Stimulated activated CD8-positive, alpha-beta memory T cell treated with anti-CD3 and anti-CD28 coated beads, Interleukin-4, amount 100 ng/mL, for 1 hour (primary cell): Measurements from ENCODE around the gene XG.
"Not testable (repeated sequence)": the region's sequence is repeated elsewhere in the genome, so short reads cannot be mapped to it uniquely, and the experiment has no call there.

Source experiments
- DNase-seq, 2 donors: peaks; one replicate each; pipeline ENCODE4 v3.0.0-alpha.2; 2020; ENCODE audit warnings: low read depth in 2 of 2, low spot score in 1 of 2

The XG gene

DNA sequence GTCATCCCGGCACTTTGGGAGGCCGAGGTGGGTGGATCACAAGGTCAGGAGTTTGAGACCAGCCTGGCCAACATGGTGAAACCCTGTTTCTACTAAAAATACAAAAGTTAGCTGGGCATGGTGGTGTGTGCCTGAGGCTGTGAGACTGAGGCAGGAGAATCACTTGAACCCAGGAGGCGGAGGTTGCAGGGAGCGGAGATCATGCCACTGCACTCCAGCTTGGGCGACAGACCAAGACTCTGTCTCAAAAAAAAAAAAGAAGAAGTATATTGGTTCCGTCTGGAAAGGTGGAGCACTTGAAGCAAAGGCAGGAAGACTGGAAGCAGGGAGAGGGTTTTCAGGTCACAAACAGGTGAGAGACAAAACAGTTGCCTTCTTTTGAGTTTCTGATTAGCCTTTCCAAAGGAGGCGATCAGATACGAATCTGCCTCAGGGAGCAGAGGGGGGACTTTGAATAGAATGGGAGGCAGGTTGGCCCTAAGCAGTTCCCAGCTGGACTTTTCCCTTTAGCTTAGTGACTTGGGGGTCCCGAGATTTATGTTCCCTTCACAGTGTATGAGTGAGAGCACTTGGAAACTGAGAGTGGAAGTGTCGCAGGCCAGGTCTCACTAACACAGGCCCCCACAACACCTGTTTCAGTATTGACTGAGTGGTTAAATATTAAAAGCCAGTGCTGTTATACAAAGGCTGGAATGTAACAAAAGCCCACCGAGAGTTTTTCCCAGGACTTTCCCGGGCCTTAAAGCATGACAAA, 28.8 kb downstream of the XG start:
- not testable (repeated sequence) for DNase-seq

DNA sequence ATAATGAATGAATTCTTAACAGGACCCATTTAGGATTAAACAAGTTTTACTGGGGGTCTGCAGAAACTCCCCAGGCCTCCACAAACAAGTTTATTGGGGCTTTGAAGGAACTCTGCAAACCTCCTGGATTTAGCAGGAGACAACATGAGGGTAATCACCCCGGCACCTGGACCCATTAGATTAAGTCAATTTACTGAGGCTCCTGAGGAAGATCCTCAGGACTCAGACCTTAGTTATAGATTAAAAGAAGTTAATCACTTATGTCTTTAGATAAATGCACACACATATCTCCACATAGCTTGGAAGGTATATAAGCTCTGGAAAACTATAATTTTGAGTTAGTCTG, 29.4 kb downstream of the XG start:
- DNase-seq, result no peak

DNA sequence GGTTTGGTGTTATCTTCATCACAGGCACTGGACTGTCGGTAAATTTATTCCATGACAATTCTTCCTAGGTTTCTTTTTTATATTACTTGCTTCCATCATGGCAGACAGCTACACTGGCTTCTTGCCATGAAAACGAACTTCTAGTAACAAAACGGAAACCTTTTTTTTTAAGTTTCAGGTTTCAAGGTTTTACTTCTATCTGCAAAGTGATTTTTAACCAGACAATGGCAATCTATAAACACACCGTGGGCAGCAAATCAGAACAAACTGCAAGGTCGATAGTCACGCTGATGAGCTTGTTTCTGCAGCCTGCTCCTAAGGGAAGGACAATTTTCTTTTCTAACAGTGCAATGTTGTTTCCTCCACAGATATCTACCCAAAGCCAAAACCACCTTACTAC, 29.9 kb downstream of the XG start:
- no peak for DNase-seq

DNA sequence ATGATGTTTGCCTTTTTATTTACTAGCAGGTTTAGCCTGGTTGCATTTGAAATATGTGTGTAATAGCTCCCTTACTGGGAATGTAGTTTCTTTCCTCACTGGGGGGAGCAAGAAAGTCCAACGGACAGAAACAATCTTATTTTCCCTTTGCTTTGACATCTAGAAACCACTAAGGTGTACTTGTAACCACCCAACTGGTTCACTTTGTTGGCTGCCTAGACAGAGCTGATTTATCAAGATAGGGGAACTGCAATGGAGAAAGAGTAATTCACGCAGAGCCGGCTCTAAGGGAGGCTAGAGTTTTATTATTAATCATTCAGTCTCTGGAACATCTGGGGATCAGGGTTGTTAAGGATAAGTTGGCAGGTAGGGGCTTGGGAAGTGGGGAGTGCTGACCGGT, 30.3 kb downstream of the XG start:
- no peak for DNase-seq

DNA sequence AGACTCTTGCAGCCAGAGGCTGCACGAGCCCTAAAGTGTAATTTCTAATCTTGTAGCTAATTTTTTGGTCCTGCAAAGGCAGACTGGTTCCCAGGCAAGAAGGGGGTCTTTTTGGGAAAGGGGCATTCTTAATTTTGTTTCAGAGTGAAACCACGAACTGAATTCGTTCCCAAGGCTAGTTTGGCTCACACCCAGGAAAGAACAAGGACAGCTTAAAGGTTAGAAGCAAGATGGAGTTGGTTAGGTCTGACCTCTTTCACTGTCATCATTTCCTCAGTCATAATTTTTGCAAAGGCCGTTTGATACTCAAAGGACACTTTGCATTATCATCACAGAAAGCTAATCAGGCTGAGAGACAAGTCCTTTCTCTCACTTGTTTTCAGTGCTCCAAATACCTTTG, 30.9 kb downstream of the XG start:
- no peak for DNase-seq

DNA sequence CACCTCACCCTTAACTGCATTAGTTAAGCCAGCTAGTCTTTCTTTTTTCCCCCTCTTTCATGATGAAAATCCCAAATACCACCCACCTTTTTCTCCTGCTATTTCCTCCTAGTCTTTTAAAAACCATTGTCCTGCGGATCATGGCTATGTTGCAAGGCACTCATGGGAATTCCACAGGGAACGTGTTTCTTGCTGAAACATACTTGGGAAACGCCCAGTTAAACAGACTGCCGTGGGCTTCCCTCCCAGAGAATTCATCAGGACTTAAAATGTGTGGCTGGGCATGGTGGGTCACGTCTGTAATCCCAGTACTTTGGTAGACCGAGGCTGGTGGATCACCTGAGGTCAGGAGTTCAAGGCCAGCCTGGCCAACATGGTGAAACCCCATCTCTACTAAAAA, 32.2 kb downstream of the XG start:
- no peak for DNase-seq

DNA sequence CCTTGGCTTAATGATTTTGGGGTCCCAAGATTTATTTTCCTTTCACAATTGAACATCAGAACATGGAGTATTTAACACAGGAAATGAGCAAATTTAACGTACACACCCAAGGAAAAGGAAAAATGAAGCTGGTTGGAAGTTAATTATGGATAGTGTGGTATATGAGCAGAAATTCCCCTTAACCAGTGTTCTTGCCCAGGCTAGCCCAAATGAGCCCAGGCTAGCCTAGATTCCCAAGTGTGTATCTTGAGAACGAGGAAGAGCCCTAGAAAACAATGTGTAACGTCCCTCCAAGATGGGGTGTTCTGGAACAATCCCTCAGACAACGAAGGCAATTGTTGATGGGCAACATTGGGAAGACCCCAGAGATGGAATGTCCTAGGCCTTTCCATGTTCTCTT, 33.7 kb downstream of the XG start:
- DNase-seq, result no peak

DNA sequence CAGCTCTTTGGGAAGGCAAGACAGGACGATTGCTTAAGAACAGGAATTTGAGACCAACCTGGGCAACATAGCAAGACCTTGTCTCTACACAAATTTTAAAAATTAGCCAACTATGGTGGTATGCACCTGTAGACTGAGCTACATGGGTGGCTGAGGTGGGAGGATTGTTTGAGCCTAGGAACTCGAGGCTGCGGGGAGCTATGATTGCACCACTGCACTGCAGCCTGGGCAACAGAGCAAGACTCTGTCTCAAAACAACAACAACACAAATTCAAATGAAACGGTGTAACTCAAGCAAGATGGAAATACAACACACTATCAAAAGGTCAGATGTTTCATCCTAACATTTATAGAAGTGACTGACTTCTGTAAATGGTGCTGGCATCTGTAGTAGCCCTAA, 37.1 kb downstream of the XG start:
- DNase-seq, result no peak

DNA sequence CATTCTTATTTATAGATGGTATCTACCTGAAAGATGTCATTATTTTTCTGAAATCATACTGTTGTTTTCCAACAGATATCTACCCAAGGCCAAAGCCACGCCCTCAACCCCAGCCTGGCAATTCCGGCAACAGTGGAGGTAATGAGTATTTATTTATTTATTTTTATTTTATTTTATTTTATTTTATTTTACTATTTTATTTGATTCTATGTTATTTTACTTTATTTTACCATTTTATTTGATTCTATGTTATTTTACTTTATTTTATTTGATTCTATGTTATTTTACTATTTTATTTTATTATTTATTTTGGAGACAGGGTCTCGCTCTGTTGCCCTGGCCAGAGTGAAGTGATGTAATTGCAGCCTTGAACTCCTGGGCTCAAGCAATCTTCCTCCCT, 37.7 kb downstream of the XG start:
- no peak for DNase-seq

DNA sequence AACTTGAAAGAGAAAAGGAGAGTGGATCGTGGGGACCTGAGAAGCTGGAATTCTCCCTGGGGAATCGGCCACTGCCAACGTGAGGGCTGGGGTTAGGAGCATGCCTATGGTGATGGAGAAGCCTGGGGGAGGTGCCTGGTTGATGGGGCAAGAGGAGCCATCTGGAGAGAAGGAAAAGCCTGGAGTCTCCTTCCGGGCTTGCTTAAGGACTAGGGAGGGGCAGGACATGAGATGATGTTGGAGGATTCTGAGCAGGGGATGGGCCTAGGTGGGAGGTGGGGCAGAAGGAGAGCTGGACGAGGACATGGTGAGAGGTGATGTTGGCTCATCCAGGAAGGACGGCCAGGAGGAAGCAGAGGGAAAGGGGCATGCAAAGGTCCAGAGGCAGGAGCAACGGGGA, 41.9 kb downstream of the XG start:
- DNase-seq, result no peak

DNA sequence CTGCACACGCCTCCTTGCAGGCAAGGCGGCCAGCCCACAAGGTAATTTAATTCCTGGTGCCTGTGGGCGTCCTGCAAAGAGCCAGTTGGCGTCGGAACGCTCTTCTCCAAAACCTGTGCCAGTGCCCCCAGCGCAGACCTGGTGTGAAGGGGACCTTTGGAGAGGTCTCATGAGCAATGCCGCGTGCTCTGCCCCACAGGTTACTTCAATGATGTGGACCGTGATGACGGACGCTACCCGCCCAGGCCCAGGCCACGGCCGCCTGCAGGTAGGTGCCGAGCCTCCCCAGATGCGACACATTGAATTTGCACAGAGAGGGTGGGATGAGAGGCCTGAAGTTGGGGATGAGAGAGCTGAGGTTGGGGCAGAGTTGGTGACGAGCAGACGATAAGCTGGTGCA, 42.5 kb downstream of the XG start:
- DNase-seq, result no peak

DNA sequence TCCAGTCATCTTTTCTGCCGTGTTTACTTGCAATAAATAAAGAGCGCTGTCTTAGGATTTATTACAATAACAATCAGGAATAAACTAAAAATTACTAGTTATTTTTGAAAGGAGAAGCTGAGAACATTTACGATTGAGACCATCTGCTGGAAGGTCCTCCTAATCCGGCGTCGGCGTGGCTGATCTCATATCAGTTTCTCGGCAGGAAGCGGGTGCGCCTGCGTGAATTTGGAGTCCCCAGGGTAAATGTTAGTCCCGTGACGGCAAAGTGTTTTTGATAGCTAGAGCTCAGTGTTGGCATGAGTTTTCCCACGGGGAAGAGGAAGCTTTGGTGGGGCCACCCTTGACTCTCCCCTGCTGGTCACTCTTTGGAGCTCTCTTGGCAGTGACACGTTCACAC, 45.0 kb downstream of the XG start:
- DNase-seq, result not testable (repeated sequence)

DNA sequence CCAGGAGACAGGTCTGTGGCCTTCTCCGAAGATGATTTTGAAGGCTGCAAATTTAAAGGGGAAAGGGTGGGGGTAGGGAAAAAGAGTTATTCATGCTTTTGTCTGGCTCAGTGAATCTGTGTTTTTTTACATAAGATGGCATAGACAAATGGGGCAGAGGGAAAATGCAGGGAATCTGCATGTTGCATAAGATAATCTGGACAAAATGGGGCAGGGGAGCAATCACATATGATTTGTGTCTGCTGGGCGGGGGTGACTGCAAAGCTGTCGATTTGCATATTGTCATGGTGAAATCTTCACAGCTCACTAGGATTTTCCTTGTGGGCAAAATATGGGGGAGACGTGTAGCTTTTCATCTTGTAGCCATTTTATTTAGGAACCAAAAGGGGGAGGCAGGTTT, 47.5 kb downstream of the XG start:
- no peak for DNase-seq

DNA sequence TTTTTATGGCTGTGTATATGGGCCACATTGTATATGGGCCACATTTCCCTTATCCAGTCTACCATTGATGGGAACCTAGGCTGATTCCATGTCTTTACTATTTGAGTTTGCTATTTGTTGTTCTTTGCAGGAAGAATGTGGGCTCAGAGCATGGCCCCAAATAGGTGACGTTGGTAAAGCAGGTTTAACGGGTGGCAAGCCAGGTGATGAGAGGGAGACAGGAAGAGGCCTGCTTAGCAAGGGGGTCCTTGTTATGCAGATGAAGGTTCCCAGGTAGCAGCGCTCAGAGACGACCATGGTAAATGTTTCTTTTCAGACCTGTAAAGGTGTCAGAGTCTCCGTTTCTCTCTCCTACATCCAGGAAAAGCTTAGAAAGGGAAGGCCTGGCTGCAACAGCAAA, 48.1 kb downstream of the XG start:
- not testable (repeated sequence) for DNase-seq

DNA sequence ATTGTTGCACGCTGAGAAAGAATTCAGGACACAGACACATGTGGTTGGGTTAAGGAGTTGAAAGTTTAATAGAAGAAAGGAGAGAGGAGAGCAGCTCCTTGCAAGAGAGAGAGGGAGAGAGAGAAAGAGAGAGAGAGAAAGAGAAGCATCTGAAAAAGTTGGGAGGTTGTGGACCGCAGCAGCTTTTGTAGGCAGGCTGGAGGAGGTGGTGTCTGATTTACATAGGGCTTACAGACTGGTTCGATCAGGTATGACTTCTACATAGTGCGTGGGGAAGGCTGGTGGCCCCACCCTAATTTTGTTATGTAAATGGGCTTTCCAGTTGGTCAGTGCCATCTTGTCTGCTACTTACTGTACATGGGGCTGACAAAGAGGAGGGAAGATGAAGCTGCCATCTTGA, 49.4 kb downstream of the XG start:
- no peak for DNase-seq

DNA sequence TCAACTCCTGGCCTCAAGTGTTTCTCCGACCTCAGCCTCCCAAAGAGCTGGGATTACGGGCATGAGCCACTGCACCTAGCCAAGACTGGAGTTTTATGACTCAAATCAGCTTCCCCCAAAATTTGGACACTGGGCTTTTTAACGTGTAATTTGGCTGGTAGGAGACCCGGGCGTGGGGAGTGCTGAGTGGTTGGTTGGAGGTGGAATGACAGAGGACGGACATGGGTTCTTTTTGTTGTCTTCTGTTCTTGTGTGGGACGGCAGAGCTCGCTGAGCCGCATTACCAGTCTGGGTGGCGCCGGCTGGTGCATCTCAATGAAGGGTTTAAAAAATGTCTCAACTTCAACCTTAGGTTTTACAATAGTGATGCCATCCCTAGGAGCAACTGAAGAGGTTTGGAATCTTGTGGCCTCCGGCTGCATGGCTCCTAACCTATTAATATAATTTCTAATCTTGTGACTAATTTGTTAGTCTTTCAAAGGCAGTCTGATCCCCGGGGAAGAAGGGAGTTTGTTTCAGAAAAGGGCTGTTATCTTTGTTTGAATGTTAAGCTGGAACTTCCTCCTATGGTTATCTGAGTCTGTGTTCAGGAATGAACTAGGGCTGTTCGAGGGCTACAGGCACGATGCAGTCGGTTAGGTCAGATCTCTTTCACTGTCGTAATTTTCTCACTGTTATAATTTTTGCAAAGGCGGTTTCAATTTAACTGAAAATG, 50.7 kb downstream of the XG start:
- DNase-seq, result not testable (repeated sequence)

DNA sequence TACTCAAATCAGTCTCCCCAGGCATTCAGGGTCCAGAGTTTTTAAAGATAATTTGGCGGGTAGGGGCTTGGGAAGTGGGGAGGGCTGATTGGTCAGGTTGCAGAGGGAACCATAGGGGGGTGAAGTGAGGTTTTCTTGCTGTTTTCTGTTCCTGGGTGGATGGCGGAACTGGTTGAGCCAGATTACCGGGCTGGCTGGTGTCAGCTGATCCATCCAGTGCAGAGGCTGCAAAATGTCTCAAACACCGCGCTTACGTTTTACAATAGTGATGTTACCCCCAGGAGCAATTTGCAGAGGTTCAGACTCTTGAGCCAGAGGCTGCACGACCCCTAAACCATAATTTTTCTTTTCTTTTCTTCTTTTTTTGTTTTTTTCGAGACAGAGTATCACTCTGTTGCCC, 51.6 kb downstream of the XG start:
- not testable (repeated sequence) for DNase-seq

DNA sequence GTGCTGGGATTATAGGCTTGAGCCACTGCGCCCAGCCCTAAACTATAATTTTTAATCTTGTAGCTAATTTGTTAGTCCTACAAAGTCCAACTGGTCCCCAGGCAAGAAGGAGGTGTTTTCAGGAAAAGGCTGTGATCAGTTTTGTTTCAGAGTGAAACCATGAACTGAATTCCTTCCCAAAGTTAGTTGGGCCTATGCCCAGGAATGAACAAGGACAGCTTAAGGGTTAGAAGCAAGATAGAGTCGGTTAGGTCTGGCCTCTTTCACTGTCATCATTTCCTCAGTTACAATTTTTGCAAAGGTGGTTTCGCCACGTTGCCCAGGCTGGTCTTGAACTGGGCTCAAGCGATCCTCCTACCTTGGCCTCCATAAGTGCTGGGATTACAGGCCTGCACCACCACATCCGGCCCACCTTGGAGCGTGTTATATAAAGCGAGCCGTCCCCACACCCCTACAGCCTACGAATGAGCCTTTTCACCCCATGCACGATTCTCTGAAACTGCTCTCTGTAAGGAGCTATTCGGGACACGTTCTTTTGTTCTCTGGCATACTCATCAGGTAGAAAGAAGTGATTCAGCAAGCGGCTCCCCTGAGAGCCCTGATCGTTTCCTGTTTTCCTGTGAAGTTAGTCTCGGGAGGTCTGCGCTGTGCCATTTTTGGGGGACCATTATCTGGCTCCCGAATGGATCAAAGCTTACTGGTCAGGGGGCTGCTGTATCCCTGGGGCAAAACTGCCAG, 52.4 kb downstream of the XG start:
- DNase-seq, result not testable (repeated sequence)

DNA sequence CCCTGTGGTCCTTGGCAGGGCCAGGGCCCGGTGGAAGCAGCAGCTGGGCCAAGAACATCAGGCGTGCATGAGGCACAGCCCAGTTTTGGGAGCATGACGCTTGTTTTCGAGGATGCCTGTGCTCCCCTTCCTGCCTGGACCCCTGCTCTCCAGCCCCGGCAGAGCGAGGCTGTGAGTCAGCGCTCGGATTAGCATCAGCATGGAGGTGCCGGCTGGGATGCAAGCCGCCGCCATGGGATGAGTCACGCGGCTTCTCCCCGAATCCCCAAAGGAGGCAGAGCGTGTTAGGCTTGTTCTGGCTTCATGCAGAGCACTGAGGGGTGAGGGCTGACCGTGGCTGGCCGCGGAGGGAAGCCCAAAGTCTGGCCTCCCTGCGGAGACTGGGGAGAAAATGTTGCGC, 53.0 kb downstream of the XG start:
- not testable (repeated sequence) for DNase-seq

DNA sequence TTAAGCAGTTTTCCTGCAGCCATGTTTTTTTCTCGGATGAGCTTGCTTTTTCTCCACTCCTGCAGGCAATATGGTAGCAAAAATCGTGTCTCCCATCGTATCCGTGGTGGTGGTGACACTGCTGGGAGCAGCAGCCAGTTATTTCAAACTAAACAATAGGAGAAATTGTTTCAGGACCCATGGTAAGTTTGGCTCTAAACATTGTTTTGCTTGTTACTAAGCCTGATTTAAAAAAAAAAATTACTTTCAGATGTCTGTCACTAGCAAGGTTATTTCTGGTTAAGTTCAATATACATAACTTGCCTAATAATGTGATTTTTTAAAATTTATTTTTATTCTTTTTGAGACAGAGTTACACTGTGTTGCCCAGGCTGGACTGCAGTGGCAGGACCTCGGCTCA, 59.4 kb downstream of the XG start:
- DNase-seq, result no peak

DNA sequence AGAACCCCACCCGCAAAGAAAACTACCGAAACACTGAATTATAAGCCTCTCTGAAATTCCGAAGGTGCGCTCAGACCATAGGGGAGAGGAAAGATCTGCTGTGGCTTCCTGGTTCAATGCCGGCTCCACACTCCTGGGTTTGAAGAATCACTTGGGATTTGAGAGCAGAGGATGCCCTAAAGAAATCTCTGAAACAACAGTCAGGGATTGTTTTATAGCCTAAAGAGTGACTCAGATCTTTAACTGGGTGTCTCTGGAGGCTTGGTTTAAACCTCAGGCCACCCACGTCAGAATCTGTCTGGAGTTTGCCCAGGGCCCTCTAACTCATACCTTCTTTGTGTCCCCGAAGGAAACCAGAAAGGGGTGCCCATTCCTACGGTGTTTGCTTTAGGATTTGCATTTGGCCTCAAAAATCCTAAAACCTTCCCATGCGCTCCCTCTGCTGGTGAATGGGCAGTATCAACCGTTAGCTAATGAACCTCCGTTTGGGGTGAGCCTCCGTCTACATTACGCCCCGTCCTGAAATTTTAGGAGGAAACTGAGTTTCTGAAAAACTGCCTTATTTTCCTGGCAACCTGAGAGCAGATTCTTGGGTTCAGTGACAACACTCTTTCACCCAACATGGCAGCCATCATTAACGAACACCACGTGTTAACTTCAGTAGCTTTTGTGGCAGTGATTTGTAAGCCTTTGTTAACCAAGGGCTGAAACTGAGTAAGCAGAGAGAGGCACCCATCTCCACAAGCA, 60.5 kb downstream of the XG start:
- peak; percentile 4 to 13 for DNase-seq

DNA sequence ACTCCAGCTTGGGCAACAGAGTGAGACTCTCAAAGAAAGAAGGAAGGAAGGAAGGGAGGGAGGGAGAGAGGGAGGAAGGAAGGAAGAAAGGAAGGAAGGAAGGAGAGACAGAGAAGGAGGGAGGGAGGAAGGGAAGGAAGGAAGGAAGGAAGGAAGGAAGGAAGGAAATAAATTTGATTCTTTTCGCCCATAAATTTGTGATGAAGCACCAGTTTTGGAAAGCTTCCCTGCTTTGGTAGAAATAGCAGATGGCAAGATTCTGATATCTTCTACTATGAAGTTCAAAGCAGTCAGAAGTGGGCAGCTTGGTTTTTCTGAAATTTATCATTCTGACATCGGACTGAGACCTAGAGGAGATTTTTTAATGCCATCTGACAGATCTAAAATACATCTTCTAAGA, 65.2 kb downstream of the XG start:
- DNase-seq, result no peak
